ENCODE results near the gene TTYH1.

The TTYH1 gene

GRCh38 chr19:54393381-54393780, 21.9 kb upstream of the TTYH1 start:
- DNase-seq = no peak

DNA sequence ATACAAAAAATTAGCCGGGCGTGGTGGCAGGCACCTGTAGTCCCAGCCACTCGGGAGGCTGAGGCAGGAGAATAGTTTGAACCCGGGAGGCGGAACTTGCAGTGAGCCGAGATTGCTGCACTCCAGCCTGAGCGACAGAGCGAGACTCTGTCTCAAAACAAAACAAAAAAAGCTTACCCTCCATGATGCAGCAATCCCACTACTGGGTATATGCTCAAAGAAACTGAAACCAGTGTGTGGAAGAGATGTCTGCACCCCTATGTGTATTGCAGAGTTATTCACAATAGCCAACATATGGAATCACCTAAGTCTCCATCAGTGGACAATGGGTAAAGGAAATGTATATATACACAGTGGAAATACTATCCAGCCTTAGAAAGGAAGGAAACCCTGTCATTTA, 19.6 kb upstream of the TTYH1 start:
- no peak for DNase-seq

- no peak for DNase-seq
Observed at GRCh38 chr19:54399189-54399588, 16.1 kb upstream of the TTYH1 start.

DNA sequence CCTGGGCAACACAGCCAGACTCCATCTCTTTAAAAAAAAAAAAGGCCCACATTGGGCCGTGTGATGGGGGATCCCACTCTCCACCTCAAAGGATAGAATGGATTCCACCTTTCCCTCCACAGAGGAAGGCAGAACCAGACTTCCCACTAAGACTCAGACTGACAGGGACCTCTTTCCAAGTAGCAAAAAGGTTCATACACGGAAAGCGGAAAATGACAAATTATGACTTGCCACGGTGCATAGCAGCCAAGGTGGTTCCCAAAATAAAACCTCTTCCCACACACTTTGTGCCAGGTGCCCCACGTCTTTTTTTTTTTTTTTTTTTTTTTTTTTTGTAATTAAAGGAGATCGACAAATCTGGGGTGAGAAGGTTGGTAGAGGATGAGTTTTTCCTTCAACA, 14.4 kb upstream of the TTYH1 start:
- DNase-seq = no peak

DNA sequence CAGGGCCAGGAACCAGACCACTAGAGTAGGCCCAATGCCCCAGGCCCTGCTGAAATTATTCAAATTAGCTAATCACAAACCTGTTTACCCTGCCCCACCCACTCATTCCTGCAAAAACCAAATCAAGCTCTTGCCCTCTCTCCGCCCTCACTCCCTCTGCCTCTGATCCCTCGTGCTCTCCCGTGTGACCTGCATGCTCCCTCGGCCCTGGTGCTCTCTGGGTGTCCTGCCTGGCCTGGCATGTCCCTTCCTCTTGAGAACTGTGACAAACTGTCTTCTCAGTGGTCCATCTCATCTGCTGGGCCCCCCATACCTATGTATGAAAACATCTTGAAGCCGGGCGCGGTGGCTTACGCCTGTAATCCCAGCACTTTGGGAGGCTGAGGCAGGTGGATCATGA, 12.2 kb upstream of the TTYH1 start:
- no peak for DNase-seq

DNA sequence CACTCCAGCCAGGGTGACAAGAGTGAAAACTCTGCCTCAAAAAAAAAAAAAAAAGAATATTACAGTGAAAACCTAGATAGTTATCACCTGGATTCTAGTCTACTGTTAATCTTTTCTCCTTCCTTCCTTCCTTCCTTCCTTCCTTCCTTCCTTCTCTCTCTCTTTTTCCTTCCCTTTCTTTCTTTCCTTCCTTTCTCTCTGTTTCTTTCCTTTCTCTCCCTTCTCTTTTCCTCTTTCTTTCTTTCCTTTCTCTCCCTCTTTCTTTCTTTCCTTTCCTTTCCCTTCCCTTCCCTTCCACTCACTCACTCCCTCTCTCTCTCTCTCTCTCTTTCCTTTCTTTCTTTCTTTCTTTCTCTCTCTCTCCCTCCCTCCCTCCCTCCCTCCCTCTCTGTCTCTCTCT, 9.6 kb upstream of the TTYH1 start:
- no peak for DNase-seq

DNA sequence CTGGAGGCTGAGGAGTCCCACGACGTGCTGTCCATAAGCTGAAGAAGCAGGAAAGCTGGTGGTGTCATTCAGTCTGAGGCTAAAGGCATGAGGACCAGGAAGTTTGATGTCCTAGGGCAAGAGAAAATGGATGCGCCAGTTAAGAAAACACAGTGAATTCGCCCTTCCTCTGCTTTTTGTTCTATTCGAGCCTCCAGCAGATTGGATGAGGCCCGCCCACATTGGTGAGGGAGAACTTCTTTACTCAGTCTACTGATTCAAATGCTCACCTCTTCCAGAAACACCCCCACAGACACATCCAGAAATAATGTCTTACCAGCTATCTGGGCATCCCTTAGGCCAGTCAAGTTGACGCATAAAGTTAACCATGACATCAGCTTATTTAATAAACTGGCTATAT, 7.5 kb upstream of the TTYH1 start:
- no peak for DNase-seq

GRCh38 chr19:54408456-54409026, 6.7 kb upstream of the TTYH1 start:
- no peak for DNase-seq

DNA sequence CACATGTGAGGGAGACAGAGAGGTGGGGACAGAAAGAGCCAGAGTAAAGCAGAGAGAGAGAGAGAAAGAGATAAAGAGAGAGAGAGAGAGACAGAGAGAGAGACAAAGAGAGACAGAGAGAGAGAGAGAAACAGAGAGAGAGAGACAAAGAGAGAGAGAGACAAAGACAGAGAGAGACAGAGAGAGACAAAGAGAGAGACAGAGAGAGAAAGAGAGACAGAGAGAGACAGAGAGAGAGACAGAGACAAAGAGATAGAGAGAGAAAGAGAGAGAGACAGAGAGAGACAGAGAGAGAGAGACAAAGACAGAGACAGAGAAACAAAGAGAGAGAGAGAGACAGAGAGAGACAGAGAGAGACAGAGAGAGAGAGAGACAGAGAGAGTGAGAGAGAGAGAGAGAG, 4.2 kb upstream of the TTYH1 start:
- DNase-seq = no peak

DNA sequence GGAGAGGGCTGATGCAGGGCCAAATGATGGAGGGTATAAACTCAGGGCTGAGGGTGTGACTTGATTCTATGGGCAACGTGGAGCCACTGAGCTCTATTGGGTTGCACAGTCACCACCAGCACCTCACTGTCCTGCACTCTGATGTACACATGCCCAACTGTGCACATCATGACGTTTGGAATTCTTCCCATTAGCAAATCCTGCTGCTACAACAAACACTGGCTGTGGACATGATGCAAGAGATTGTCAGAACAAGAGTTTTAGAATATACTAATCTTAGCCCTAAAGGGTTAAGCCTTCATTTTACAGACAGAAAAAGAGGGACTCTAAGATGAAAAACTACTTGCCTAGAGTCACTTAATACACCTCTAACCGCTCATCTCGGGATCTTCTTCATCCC, 2.4 kb upstream of the TTYH1 start:
- no peak for DNase-seq

DNA sequence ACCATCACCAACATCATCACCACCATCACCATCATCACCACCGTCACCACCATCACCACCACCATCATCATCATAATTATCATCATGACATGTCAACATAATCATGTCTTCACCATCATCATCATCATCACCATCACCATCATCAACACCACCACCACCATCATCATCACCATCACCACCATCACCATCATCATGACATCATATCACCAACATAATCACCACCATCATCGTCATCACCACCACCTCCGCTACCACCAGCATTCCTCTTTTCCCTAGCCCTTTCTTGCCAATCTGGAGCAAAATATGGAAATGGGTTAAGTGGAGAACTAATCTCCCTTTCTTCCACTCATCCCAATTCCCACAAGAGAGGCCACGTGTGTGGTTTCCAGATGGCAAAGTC, 1.1 kb upstream of the TTYH1 start:
- no peak for DNase-seq

- no peak for DNase-seq
Observed at GRCh38 chr19:54415901-54416673, 823 bp downstream of the TTYH1 start.

- no peak for DNase-seq
Observed at GRCh38 chr19:54416695-54417491, 1.6 kb downstream of the TTYH1 start.

GRCh38 chr19:54418030-54418929, 3.0 kb downstream of the TTYH1 start:
- peak; percentile 60 to 67 for DNase-seq

DNA sequence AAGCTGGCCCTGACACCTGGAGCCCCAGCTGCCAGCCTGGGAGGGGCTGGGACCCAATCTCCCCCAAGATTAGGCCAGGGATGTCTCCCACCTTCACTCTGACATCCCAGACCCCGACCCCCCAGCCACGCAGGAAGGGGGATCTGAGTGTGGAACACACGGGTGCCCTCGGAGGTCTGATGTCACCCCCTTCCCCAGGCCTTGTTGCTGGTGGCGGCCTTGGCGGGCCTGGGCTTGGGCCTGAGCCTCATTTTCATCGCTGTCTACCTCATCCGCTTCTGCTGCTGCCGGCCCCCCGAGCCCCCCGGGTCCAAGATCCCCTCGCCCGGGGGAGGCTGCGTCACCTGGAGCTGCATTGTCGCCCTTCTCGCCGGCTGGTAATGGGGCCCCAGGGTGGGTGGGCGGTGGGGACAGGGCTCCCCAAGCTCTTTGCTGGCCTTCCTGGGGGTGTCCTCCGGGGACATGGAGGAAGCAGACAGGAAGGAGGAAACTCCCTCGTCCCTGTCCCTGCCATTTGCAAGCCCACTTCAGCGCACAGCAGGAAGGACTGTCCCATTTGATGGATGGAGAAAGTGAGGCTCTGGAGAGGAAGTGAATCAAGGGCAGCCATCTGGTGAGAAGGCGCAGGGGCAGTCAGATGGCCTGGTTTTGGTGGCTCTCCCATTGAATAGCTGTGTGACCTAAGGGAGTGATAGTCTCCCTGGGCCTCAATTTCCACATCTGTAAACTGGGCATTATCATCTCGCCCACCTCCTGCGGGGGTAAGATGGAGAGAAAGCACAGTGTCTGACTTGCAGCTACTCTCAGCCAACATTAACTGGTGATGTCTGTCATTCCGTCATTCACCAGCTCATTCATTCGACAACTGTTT, 3.9 kb downstream of the TTYH1 start:
- no peak for DNase-seq

GRCh38 chr19:54420068-54420382, 4.8 kb downstream of the TTYH1 start:
- no peak for DNase-seq

GRCh38 chr19:54420383-54421168, 5.3 kb downstream of the TTYH1 start:
- no peak for DNase-seq

DNA sequence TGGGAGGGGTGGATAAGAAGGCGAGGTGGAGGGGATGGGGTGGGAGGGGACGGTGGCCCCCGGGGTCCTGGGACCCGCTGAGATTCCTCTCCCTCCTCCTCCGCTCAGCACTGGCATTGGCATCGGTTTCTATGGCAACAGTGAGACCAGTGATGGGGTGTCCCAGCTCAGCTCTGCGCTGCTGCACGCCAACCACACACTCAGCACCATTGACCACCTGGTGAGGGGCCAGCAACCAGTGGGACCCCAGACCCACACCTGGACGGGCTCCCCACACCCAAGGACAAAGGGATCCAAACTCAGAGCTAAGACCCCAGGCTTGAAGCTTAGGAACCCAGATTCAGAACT, 5.9 kb downstream of the TTYH1 start:
- no peak for DNase-seq

- DNase-seq = no peak
Observed at GRCh38 chr19:54421521-54421920, 6.3 kb downstream of the TTYH1 start.

GRCh38 chr19:54422136-54422535, 6.9 kb downstream of the TTYH1 start:
- DNase-seq = no peak

DNA sequence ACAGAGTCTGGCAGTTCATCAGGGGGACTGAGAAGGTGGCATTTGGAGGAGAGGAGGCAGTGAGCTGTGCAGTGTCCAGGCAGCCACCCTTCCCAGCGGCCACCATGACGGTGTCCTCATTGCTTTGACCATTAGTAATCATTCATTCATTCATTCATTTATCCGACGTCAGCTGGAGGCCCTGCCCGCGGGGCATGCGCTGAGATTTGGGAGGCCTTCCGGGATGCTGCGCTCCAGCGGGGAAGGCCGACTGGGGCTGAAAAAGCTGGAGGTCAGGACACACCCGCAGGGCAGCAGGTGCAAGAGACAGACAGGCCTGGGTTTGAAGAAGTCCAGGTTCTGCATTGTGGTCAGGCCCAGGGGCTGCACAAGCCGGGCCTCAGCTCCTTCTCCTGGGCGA, 8.9 kb downstream of the TTYH1 start:
- no peak for DNase-seq

Data from AML-193 (cell line).